B cell (primary cell): ENCODE results near the gene ANKRD44. TPM values are rescaled to one million over a fixed set of nuclear protein-coding genes. Genes with fewer than 3 reads are reported as not detected.
A peak's percentile ranks its signal among the peaks of the same experiment; 100 is the strongest.

Experiments
- ATAC-seq: fragments of 200-7000 bp; cut with Tn5 transposase; one replicate; pipeline ENCODE4 v1.10.0; 2021; ENCODE audit warnings: low read depth, mild to moderate bottlenecking, moderate number of reproducible peaks, moderate library complexity
- CTCF ChIA-PET: fragments of 350-600 bp; sonication (Branson Sonifier 250); formaldehyde crosslinking; loops from one replicate; lab custom pipeline; 2021; ENCODE audit warnings: antibody characterized with exemption, inconsistent platforms; lab: Charles Lee
- POLR2A ChIA-PET: fragments of 350-600 bp; sonication (Branson Sonifier 250); formaldehyde crosslinking; loops from one replicate; lab custom pipeline; 2021; ENCODE audit warnings: antibody characterized with exemption; lab: Charles Lee
- DNase-seq: peaks from one replicate; pipeline ENCODE4 v3.0.0; 2013
- H2AFZ ChIP-seq: 2 replicates; pipeline ENCODE4 v1.6.1; 2012; ENCODE audit warnings: mild to moderate bottlenecking, low read depth, low read length; ENCODE audit not compliant: insufficient read depth, poor library complexity, severe bottlenecking
- H3K27ac ChIP-seq, 2 donors: 1 replicate in 1 of 2; 2 replicates in 1 of 2; pipeline ENCODE4 v1.5.1; 2012 to 2013; ENCODE audit warnings: low read length in 2 of 2, mild to moderate bottlenecking in 2 of 2, moderate library complexity in 1 of 2
- H3K27me3 ChIP-seq, 4 experiments: fragments of 200-600 bp in 1 of 4; sonication (generic) in 1 of 4; replicated peaks in 1 of 4; 1 replicate in 2 of 4; 2 replicates in 2 of 4; pipeline versions ENCODE4 v1.6.1 to v1.7.0; 2013 to 2016; ENCODE audit warnings: low read length in 3 of 4, mild to moderate bottlenecking in 2 of 4, mixed read lengths in 1 of 4, moderate library complexity in 1 of 4; ENCODE audit not compliant: insufficient read depth in 4 of 4, control insufficient read depth in 3 of 4; ENCODE audit errors: control extremely low read depth in 1 of 4
- H3K36me3 ChIP-seq, 2 experiments: replicated peaks in 1 of 2; 1 replicate in 1 of 2; 2 replicates in 1 of 2; pipeline versions ENCODE4 v1.6.1 to v1.7.1; 2013; ENCODE audit warnings: low read length in 1 of 2; ENCODE audit not compliant: insufficient read depth in 2 of 2, control insufficient read depth in 1 of 2; ENCODE audit errors: control extremely low read depth in 1 of 2, extremely low read depth in 1 of 2
- H3K4me1 ChIP-seq, 2 donors: fragments of 200-600 bp in 1 of 2; sonication (generic) in 1 of 2; 1 replicate in 1 of 2; 2 replicates in 1 of 2; pipeline versions ENCODE4 v1.5.1 to v1.6.1; 2013 to 2017; ENCODE audit warnings: low read length in 2 of 2; ENCODE audit not compliant: control insufficient read depth in 2 of 2, insufficient read depth in 2 of 2
- H3K4me2 ChIP-seq: replicated peaks from 2 replicates; pipeline ENCODE3; 2012; ENCODE audit warnings: mild to moderate bottlenecking, low read depth, low read length; ENCODE audit not compliant: poor library complexity, severe bottlenecking
- H3K4me3 ChIP-seq, 5 experiments: fragments of 200-600 bp in 1 of 5; sonication (generic) in 1 of 5; 1 replicate in 3 of 5; 2 replicates in 2 of 5; pipeline versions ENCODE4 v1.5.1 to v1.7.0; 2011 to 2016; ENCODE audit warnings: low read length in 4 of 5, mild to moderate bottlenecking in 4 of 5, low read depth in 2 of 5, control low read depth in 1 of 5, moderate library complexity in 1 of 5; ENCODE audit not compliant: insufficient read depth in 1 of 5; ENCODE audit errors: control extremely low read depth in 1 of 5, extremely low read depth in 1 of 5
- H3K79me2 ChIP-seq: fragments of 200-600 bp; sonication (generic); one replicate; pipeline ENCODE4 v1.6.0; 2016; ENCODE audit warnings: low read length; ENCODE audit not compliant: control insufficient read depth, insufficient read depth
- H3K9ac ChIP-seq: fragments of 200-600 bp; sonication (generic); 2 replicates; pipeline ENCODE4 v1.6.1; 2017; ENCODE audit warnings: mild to moderate bottlenecking, low read length, moderate library complexity
- H3K9me3 ChIP-seq, 3 donors: one replicate each; pipeline versions ENCODE4 v1.6.1 to v1.7.1; 2013; ENCODE audit warnings: low read length in 2 of 3; ENCODE audit not compliant: control insufficient read depth in 2 of 3, insufficient read depth in 1 of 3; ENCODE audit errors: control extremely low read depth in 1 of 3
- H4K20me1 ChIP-seq: 2 replicates; pipeline ENCODE4 v1.6.0; 2012; ENCODE audit warnings: mild to moderate bottlenecking, low read length; ENCODE audit not compliant: insufficient read depth, control insufficient read depth, poor library complexity, severe bottlenecking
- H3K27ac Mint-ChIP-seq: one replicate; pipeline ENCODE4 v1.8.0; 2021; ENCODE audit warnings: mixed read lengths
- H3K27me3 Mint-ChIP-seq: one replicate; pipeline ENCODE4 v1.8.0; 2021; ENCODE audit warnings: mixed read lengths
- H3K4me1 Mint-ChIP-seq: one replicate; pipeline ENCODE4 v1.8.0; 2021; ENCODE audit warnings: mixed read lengths
- H3K4me3 Mint-ChIP-seq: one replicate; pipeline ENCODE4 v1.8.0; 2021; ENCODE audit warnings: mixed read lengths
- H3K9me3 Mint-ChIP-seq: one replicate; pipeline ENCODE4 v1.8.0; 2022; ENCODE audit warnings: mixed read lengths; ENCODE audit not compliant: insufficient read depth
- EZH2 ChIP-seq: IDR thresholded peaks from 2 replicates; pipeline ENCODE4 v1.6.1; 2012; ENCODE audit warnings: borderline replicate concordance, low read depth, mild to moderate bottlenecking, moderate library complexity, low read length; ENCODE audit not compliant: insufficient read depth, poor library complexity, severe bottlenecking
- WGBS: methylation state at CpG from one replicate; pipeline ENCODE4 v1.1.5; 2013; ENCODE audit warnings: missing lambda C conversion rate; ENCODE audit not compliant: insufficient coverage; 5-methylcytosine and 5-hydroxymethylcytosine counted together
- intact Hi-C: fragments of 100-400 bp; cut with micrococcal nuclease; formaldehyde crosslinking; loops from one replicate; pipeline ENCODE4 v1.10.0; 2022
- polyA plus RNA-seq: library from polyadenylated mRNA; depleted of rRNA; stranded (reverse); fragments of >200 nt; gene quantifications from 2 replicates; pipeline ENCODE4 v1.2.3, GENCODE V29; 2012
- total RNA-seq, 2 donors: library from RNA; stranded (reverse); fragments of 120-200 nt in 1 of 2; gene quantifications; 1 replicate in 1 of 2; 2 replicates in 1 of 2; pipeline versions ENCODE4 v1.2.3 to v1.2.4, GENCODE V29; 2013 to 2022
- TF ChIP-seq, protein P1 (sequence below): fragments of 200-600 bp; IDR thresholded peaks from one replicate; pipeline ENCODE4 v1.8.0; 2022; ENCODE audit warnings: antibody characterized with exemption, mild to moderate bottlenecking

The ANKRD44 gene
- total and polyA plus RNA-seq, 2 donors (not counting 1 experiment from before 2014, with no cell fraction given), result 92.6 to 457 TPM

GRCh38 chr2:197189426-197190099, 121.0 kb downstream of the ANKRD44 start:
- no peak for ATAC-seq
- POLR2A ChIA-PET, result interaction anchor here (0.7 to 3.6 kb wide), 3 partner anchors 12 to 120 kb away, joined by 3 to 18 read pairs (median 4); partner anchors contain the start of gene ANKRD44
- intact Hi-C loops, result loop anchor here (2.0 kb wide), 1 partner anchor 37 kb away; no protein-coding TSS in a partner anchor

DNA sequence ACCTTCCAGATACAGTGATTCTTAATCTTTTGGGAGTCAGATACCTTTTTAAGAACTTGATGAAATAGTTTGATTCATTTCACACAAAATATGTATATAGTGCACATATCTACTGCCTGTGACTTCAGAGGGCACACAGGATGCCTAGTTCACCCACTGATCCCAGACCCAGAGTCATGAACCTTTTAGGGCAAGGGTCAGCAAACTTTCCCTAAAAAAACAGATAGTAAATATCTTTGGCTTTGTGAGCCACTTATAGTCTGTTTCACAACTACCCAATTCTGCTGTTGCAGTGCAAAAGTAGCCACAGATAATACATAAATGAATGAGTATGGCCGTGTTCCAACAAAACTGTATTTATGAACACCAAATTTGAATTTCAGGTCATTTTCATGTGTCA, 124.9 kb downstream of the ANKRD44 start:
- no peaks in the 10 kb centered on the region for H3K9me3 ChIP-seq
- Mint-ChIP-seq H3K9me3 (no peaks in the 10 kb centered on the region), H3K27me3 (no peaks in the 10 kb centered on the region), H3K27ac (no peak overlapping the region), H3K4me3 (no peak overlapping the region), H3K4me1 (peaks cover 75% of the 10 kb centered on the region)
- H3K4me3 ChIP-seq, result no peak overlapping the region
- H3K27me3 ChIP-seq, result no peaks in the 10 kb centered on the region
- peak overlapping the region in 1 of 2 donors; percentile 9 for H3K27ac ChIP-seq
- no peak overlapping the region for H3K4me2 ChIP-seq
- ChIA-PET CTCF (interaction anchor here (5.2 kb wide), 1 partner anchor 71 kb away, joined by 29 read pairs; no protein-coding TSS in a partner anchor), POLR2A (no interaction called here)
- H3K9ac ChIP-seq, result no peak overlapping the region
- H3K79me2 ChIP-seq, result peaks cover 99% of the 10 kb centered on the region
- H4K20me1 ChIP-seq, result peaks cover 73% of the 10 kb centered on the region
- DNase-seq (no peak), ATAC-seq (no peak)
- peaks cover 9 to 63% of the 10 kb centered on the region in 2 experiments for H3K36me3 ChIP-seq
- H2AFZ ChIP-seq, result no peak overlapping the region
- no peak for TF ChIP-seq EZH2
- TF ChIP-seq, protein P1, sequence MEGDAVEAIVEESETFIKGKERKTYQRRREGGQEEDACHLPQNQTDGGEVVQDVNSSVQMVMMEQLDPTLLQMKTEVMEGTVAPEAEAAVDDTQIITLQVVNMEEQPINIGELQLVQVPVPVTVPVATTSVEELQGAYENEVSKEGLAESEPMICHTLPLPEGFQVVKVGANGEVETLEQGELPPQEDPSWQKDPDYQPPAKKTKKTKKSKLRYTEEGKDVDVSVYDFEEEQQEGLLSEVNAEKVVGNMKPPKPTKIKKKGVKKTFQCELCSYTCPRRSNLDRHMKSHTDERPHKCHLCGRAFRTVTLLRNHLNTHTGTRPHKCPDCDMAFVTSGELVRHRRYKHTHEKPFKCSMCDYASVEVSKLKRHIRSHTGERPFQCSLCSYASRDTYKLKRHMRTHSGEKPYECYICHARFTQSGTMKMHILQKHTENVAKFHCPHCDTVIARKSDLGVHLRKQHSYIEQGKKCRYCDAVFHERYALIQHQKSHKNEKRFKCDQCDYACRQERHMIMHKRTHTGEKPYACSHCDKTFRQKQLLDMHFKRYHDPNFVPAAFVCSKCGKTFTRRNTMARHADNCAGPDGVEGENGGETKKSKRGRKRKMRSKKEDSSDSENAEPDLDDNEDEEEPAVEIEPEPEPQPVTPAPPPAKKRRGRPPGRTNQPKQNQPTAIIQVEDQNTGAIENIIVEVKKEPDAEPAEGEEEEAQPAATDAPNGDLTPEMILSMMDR, result no peak
- H3K4me1 ChIP-seq, result peaks cover 23 to 36% of the 10 kb centered on the region in 2 donors
- intact Hi-C loops, result no loop called here
- no CpG with 5 or more reads among the region's 1 CpG for WGBS

More at GRCh38 chr2:197189426-197190099, 121.0 kb downstream of the ANKRD44 start:
- Mint-ChIP-seq H3K27me3 (no peaks in the 10 kb centered on the region), H3K4me3 (no peak overlapping the region), H3K4me1 (peaks cover 71% of the 10 kb centered on the region), H3K27ac (peak overlapping the region; percentile 56), H3K9me3 (no peaks in the 10 kb centered on the region)
- TF ChIP-seq, protein P1, result no peak
- TF ChIP-seq EZH2, result no peak
- Histone ChIP-seq H4K20me1 (peaks cover 53% of the 10 kb centered on the region), H3K9me3 (no peaks in the 10 kb centered on the region), H3K36me3 (peaks cover 4 to 32% of the 10 kb centered on the region in 2 experiments), H3K27me3 (no peaks in the 10 kb centered on the region), H3K4me3 (no peak overlapping the region), H3K79me2 (peaks cover 99% of the 10 kb centered on the region), H3K9ac (no peak overlapping the region), H3K4me1 (peaks cover 32 to 45% of the 10 kb centered on the region in 2 donors), H3K27ac (peak overlapping the region in 1 of 2 donors; percentile 1), H3K4me2 (no peak overlapping the region), H2AFZ (no peak overlapping the region)
- no peak for DNase-seq
- CTCF ChIA-PET, result interaction anchor here (0.8 to 15.8 kb wide), 20 partner anchors 10 to 118 kb away, joined by 3 to 336 read pairs (median 6); partner anchors contain the start of gene ANKRD44
- WGBS, result 92% methylated on average over 6 of the region's 10 CpGs
